ENCODE measurements around the gene VNN1. TPM values are rescaled to one million over a fixed set of nuclear protein-coding genes. Genes with fewer than 3 reads are reported as not detected.
"Not testable (repeated sequence)": the region's sequence is repeated elsewhere in the genome, so short reads cannot be mapped to it uniquely, and the experiment has no call there.

The VNN1 gene
- polyA plus RNA-seq, 2 donors, result 0.28 to 0.29 TPM

- 81 to 90% methylated on average over 3 of the region's 3 CpGs for WGBS, 2 donors
- H3K36me3 ChIP-seq (ENCODE audit: control insufficient read depth in 2 of 2, insufficient read depth in 2 of 2, low read length in 1 of 2); H3K9me3 ChIP-seq (ENCODE audit: control insufficient read depth in 2 of 2, insufficient read depth in 1 of 2, low read depth in 1 of 2, low read length in 1 of 2); H3K27me3 ChIP-seq (ENCODE audit: control insufficient read depth in 1 of 2, insufficient read depth in 2 of 2, low read length in 2 of 2); H3K27ac ChIP-seq (ENCODE audit: low read depth in 2 of 2, low read length in 1 of 2); H3K4me1 ChIP-seq (ENCODE audit: control insufficient read depth in 2 of 2, insufficient read depth in 2 of 2, low read length in 1 of 2); H3K4me3 ChIP-seq (ENCODE audit: low read depth in 1 of 2, low read length in 2 of 2): not testable (repeated sequence)
These were observed 77.9 kb downstream of the VNN1 start for GRCh38 chr6:132635906-132636305.

DNA sequence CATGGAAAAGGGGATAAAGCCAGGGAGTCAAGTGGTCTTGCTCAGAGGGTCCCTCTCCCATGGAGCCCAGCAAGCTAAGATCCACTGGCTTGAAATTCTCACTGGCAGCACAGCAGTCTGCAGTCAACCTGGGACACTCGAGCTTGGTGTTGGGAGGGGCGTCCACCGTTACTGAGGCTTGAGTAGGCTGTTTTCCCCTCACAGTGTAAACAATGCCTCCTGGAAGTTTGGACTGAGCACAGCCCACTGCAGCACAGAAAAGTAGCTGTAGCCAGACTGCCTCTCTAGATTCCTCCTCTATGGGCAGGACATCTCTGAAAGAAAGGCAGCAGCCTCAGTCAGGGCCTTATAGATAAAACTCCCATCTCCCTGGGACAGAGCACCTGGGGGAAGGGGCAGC lies 78.6 kb downstream of the VNN1 start:
- not testable (repeated sequence) for H3K9me3 ChIP-seq (ENCODE audit: control insufficient read depth in 2 of 2, insufficient read depth in 1 of 2, low read depth in 1 of 2, low read length in 1 of 2); H3K4me3 ChIP-seq (ENCODE audit: low read depth in 1 of 2, low read length in 2 of 2); H3K36me3 ChIP-seq (ENCODE audit: control insufficient read depth in 2 of 2, insufficient read depth in 2 of 2, low read length in 1 of 2); H3K4me1 ChIP-seq (ENCODE audit: control insufficient read depth in 2 of 2, insufficient read depth in 2 of 2, low read length in 1 of 2); H3K27ac ChIP-seq (ENCODE audit: low read depth in 2 of 2, low read length in 1 of 2); H3K27me3 ChIP-seq (ENCODE audit: control insufficient read depth in 1 of 2, insufficient read depth in 2 of 2, low read length in 2 of 2)
- WGBS, 2 donors, result 24 to 30% methylated on average over 3 of the region's 3 CpGs

DNA sequence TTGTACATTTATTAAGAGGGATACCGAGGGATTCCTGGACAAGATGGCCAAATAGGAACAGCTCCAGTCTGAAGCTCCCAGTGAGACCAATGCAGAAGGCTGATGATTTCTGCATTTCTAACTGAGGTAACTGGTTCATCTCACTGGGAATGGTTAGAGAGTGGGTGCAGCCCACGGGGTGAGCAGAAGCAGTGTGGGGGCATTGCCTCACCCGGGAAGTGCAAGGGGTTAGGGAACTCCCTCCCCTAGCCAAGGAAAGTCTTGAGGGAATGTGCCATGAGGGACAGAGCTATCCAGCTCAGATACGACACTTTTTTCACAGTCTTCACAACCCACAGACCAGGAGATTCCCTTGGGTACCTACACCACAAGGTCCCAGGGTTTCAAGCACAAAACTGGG lies 79.1 kb downstream of the VNN1 start:
- H3K36me3 ChIP-seq (ENCODE audit: control insufficient read depth in 2 of 2, insufficient read depth in 2 of 2, low read length in 1 of 2), result no peaks in the 10 kb centered on the region
- no peak overlapping the region for H3K27ac ChIP-seq (ENCODE audit: low read depth in 2 of 2, low read length in 1 of 2)
- H3K4me3 ChIP-seq (ENCODE audit: low read depth in 1 of 2, low read length in 2 of 2), result no peak overlapping the region
- no peaks in the 10 kb centered on the region for H3K4me1 ChIP-seq (ENCODE audit: control insufficient read depth in 2 of 2, insufficient read depth in 2 of 2, low read length in 1 of 2)
- H3K27me3 ChIP-seq (ENCODE audit: control insufficient read depth in 1 of 2, insufficient read depth in 2 of 2, low read length in 2 of 2), result no peaks in the 10 kb centered on the region
- 69 to 73% methylated on average over 4 of the region's 4 CpGs for WGBS, 2 donors
- H3K9me3 ChIP-seq (ENCODE audit: control insufficient read depth in 2 of 2, insufficient read depth in 1 of 2, low read depth in 1 of 2, low read length in 1 of 2), result no peaks in the 10 kb centered on the region

- H3K9me3 ChIP-seq (ENCODE audit: control insufficient read depth in 2 of 2, insufficient read depth in 1 of 2, low read depth in 1 of 2, low read length in 1 of 2), result no peaks in the 10 kb centered on the region
- no peak overlapping the region for H3K27ac ChIP-seq (ENCODE audit: low read depth in 2 of 2, low read length in 1 of 2)
- no peak overlapping the region for H3K4me3 ChIP-seq (ENCODE audit: low read depth in 1 of 2, low read length in 2 of 2)
- H3K4me1 ChIP-seq (ENCODE audit: control insufficient read depth in 2 of 2, insufficient read depth in 2 of 2, low read length in 1 of 2), result no peaks in the 10 kb centered on the region
- H3K27me3 ChIP-seq (ENCODE audit: control insufficient read depth in 1 of 2, insufficient read depth in 2 of 2, low read length in 2 of 2), result no peaks in the 10 kb centered on the region
- WGBS, 2 donors, result 82 to 84% methylated on average over 2 of the region's 2 CpGs
- H3K36me3 ChIP-seq (ENCODE audit: control insufficient read depth in 2 of 2, insufficient read depth in 2 of 2, low read length in 1 of 2), result no peaks in the 10 kb centered on the region
These were observed 80.5 kb downstream of the VNN1 start for GRCh38 chr6:132633362-132633761.

Other genes starting within 250 kb of the VNN1 start
- 10 to 100 TPM in 1 of 2 donors, 1 to 10 TPM in 1; 9.0 to 19.2 TPM for gene STX7, start 200.9 kb downstream of the VNN1 start, polyA plus RNA-seq
- gene TAAR9, start 175.8 kb downstream of the VNN1 start, polyA plus RNA-seq, result not detected
- not detected for gene TAAR8, start 161.4 kb downstream of the VNN1 start, polyA plus RNA-seq
- gene TAAR6, start 143.7 kb downstream of the VNN1 start, polyA plus RNA-seq, result not detected
- gene TAAR5, start 124.3 kb downstream of the VNN1 start, polyA plus RNA-seq, result not detected
- not detected for gene TAAR2, start 89.8 kb downstream of the VNN1 start, polyA plus RNA-seq
- not detected for gene TAAR1, start 54.9 kb downstream of the VNN1 start, polyA plus RNA-seq
- gene VNN2, start 43.8 kb upstream of the VNN1 start, polyA plus RNA-seq, result under 1 TPM; 0.35 to 0.45 TPM
- gene SLC18B1, start 84.6 kb upstream of the VNN1 start, polyA plus RNA-seq, result 10 to 100 TPM in 1 of 2 donors, 1 to 10 TPM in 1; 8.5 to 10.6 TPM
- gene RPS12, start 100.5 kb upstream of the VNN1 start, polyA plus RNA-seq, result 1,000 to 10,000 TPM; 1,572 to 3,167 TPM